LNCAP (cell line): ENCODE measurements around the gene ARMC8.

Experiments
- CTCF ChIP-seq: fragments of 450-650 bp; IDR thresholded peaks from 2 replicates; pipeline ENCODE4 v1.5.1; 2017; ENCODE audit warnings: mild to moderate bottlenecking

The ARMC8 gene

GRCh38 chr3:138254216-138254615, 67.1 kb downstream of the ARMC8 start:
- no peak for TF ChIP-seq CTCF

GRCh38 chr3:138256022-138256421, 68.9 kb downstream of the ARMC8 start:
- no peak for TF ChIP-seq CTCF

- no peak for TF ChIP-seq CTCF
Observed at GRCh38 chr3:138257986-138258385, 70.9 kb downstream of the ARMC8 start.

GRCh38 chr3:138259126-138259525, 72.0 kb downstream of the ARMC8 start:
- TF ChIP-seq CTCF = no peak

- TF ChIP-seq CTCF = no peak
Observed at GRCh38 chr3:138260611-138261010, 73.5 kb downstream of the ARMC8 start.

- TF ChIP-seq CTCF = peak; percentile 18; the same call in 1 of the 2 replicates
Observed at GRCh38 chr3:138263104-138263503, 76.0 kb downstream of the ARMC8 start.

- no peak for TF ChIP-seq CTCF
Observed at GRCh38 chr3:138265745-138266144, 78.6 kb downstream of the ARMC8 start.

GRCh38 chr3:138267083-138267482, 80.0 kb downstream of the ARMC8 start:
- TF ChIP-seq CTCF = no peak
